Trophoblast cell (in vitro differentiated cells and primary cell): ENCODE measurements around the gene ZNF600.
"Not testable (repeated sequence)": the region's sequence is repeated elsewhere in the genome, so short reads cannot be mapped to it uniquely, and the experiment has no call there.

Source experiments
- DNase-seq, 2 donors: peaks; one replicate each; pipeline ENCODE4 v3.0.0-alpha.2; 2016
- H2AFZ ChIP-seq: 2 replicates; pipeline ENCODE4 v1.6.1; 2013; ENCODE audit warnings: low read length, moderate library complexity, mild to moderate bottlenecking; ENCODE audit not compliant: insufficient read depth, poor library complexity
- H2AK5ac ChIP-seq: 2 replicates; pipeline ENCODE4 v1.6.1; 2013; ENCODE audit warnings: mild to moderate bottlenecking, low read length
- H2BK120ac ChIP-seq: 2 replicates; pipeline ENCODE4 v1.6.1; 2013; ENCODE audit warnings: low read length, mild to moderate bottlenecking, moderate library complexity; ENCODE audit not compliant: insufficient read depth, poor library complexity
- H2BK12ac ChIP-seq: 2 replicates; pipeline ENCODE4 v1.6.1; 2013; ENCODE audit warnings: mild to moderate bottlenecking, low read length, moderate library complexity
- H2BK5ac ChIP-seq: 2 replicates; pipeline ENCODE4 v1.6.1; 2013; ENCODE audit warnings: low read length, low read depth, moderate library complexity, mild to moderate bottlenecking; ENCODE audit not compliant: poor library complexity
- H3K14ac ChIP-seq: 2 replicates; pipeline ENCODE4 v1.6.1; 2013; ENCODE audit warnings: mild to moderate bottlenecking, low read length
- H3K18ac ChIP-seq: 2 replicates; pipeline ENCODE4 v1.6.1; 2013; ENCODE audit warnings: mild to moderate bottlenecking, low read length
- H3K23ac ChIP-seq: 2 replicates; pipeline ENCODE4 v1.6.1; 2013; ENCODE audit warnings: low read length
- H3K27ac ChIP-seq: 2 replicates; pipeline ENCODE4 v1.5.1; 2013; ENCODE audit warnings: low read depth, mild to moderate bottlenecking, inconsistent platforms, low read length, moderate library complexity
- H3K27me3 ChIP-seq: 2 replicates; pipeline ENCODE4 v1.6.1; 2013; ENCODE audit warnings: inconsistent platforms, mild to moderate bottlenecking, low read length, moderate library complexity; ENCODE audit not compliant: insufficient read depth
- H3K36me3 ChIP-seq, 2 experiments: 1 replicate in 1 of 2; 2 replicates in 1 of 2; pipeline ENCODE4 v1.6.1; 2013; ENCODE audit warnings: low read length in 2 of 2, mild to moderate bottlenecking in 2 of 2, moderate library complexity in 1 of 2; ENCODE audit not compliant: insufficient read depth in 2 of 2, control insufficient read depth in 1 of 2
- H3K4ac ChIP-seq: 2 replicates; pipeline ENCODE4 v1.6.1; 2013; ENCODE audit warnings: low read depth, mild to moderate bottlenecking, low read length, moderate library complexity
- H3K4me1 ChIP-seq, 2 experiments: 1 replicate in 1 of 2; 2 replicates in 1 of 2; pipeline ENCODE4 v1.6.1; 2013; ENCODE audit warnings: low read length in 2 of 2, mild to moderate bottlenecking in 2 of 2, moderate library complexity in 1 of 2; ENCODE audit not compliant: insufficient read depth in 2 of 2, control insufficient read depth in 1 of 2
- H3K4me2 ChIP-seq: 2 replicates; pipeline ENCODE4 v1.6.1; 2013; ENCODE audit warnings: inconsistent platforms, mild to moderate bottlenecking, low read length, moderate library complexity
- H3K4me3 ChIP-seq: 2 replicates; pipeline ENCODE4 v1.5.1; 2013; ENCODE audit warnings: mild to moderate bottlenecking, low read depth, low read length, inconsistent platforms
- H3K79me1 ChIP-seq: one replicate; pipeline ENCODE4 v1.6.1; 2013; ENCODE audit warnings: low read length
- H3K79me2 ChIP-seq: 2 replicates; pipeline ENCODE4 v1.6.1; 2013; ENCODE audit warnings: low read length, mild to moderate bottlenecking; ENCODE audit not compliant: control insufficient read depth, insufficient read depth, poor library complexity
- H3K9ac ChIP-seq: 2 replicates; pipeline ENCODE4 v1.6.1; 2013; ENCODE audit warnings: mild to moderate bottlenecking, low read length
- H3K9me3 ChIP-seq: 2 replicates; pipeline ENCODE4 v1.6.1; 2013; ENCODE audit warnings: low read depth, mild to moderate bottlenecking, control low read depth, inconsistent platforms, low read length; ENCODE audit not compliant: insufficient read depth
- H4K12ac ChIP-seq: 2 replicates; pipeline ENCODE4 v1.6.1; 2013; ENCODE audit warnings: low read depth, mild to moderate bottlenecking, low read length, moderate library complexity
- H4K8ac ChIP-seq: 2 replicates; pipeline ENCODE4 v1.6.1; 2013; ENCODE audit warnings: low read depth, mild to moderate bottlenecking, low read length, moderate library complexity
- H4K91ac ChIP-seq: one replicate; pipeline ENCODE4 v1.6.1; 2013; ENCODE audit warnings: low read depth, mild to moderate bottlenecking, low read length, moderate library complexity
- WGBS: extraction: QIAGEN DNeasy Blood & Tissue Kit; methylation state at CpG from one replicate; pipeline ENCODE4 v1.1.7; 2013; ENCODE audit warnings: missing lambda C conversion rate; ENCODE audit not compliant: insufficient read length, insufficient coverage; ENCODE audit errors: extremely low coverage; 5-methylcytosine and 5-hydroxymethylcytosine counted together

The ZNF600 gene

GRCh38 chr19:52809801-52810200 lies 23.2 kb upstream of the ZNF600 start:
- Histone ChIP-seq H3K9me3 (peaks cover 8% of the 10 kb centered on the region), H3K79me1 (no peaks in the 10 kb centered on the region)

GRCh38 chr19:52799950-52800640 lies 13.5 kb upstream of the ZNF600 start:
- H2BK120ac ChIP-seq, H3K79me1 ChIP-seq, H3K79me2 ChIP-seq, DNase-seq, H4K91ac ChIP-seq, H3K27me3 ChIP-seq, H2AK5ac ChIP-seq, H3K4ac ChIP-seq, H3K14ac ChIP-seq, H2BK5ac ChIP-seq, H2BK12ac ChIP-seq, H3K23ac ChIP-seq, H3K4me1 ChIP-seq, H2AFZ ChIP-seq, H4K8ac ChIP-seq, H3K18ac ChIP-seq, H4K12ac ChIP-seq, H3K4me3 ChIP-seq, H3K27ac ChIP-seq, H3K4me2 ChIP-seq, H3K9ac ChIP-seq: not testable (repeated sequence)
- WGBS: no CpG with 5 or more reads among the region's 9 CpGs
- Histone ChIP-seq H3K36me3 (peaks cover 28 to 48% of the 10 kb centered on the region in 2 experiments), H3K9me3 (peaks cover 17% of the 10 kb centered on the region)

More at GRCh38 chr19:52809801-52810200, 23.2 kb upstream of the ZNF600 start:
- no CpG with 5 or more reads among the region's 32 CpGs for WGBS
- H3K79me2 ChIP-seq: no peaks in the 10 kb centered on the region
- H3K23ac ChIP-seq: no peak overlapping the region
- H2BK5ac ChIP-seq: no peak overlapping the region
- no peak overlapping the region for H3K18ac ChIP-seq
- no peak for DNase-seq
- H3K9ac ChIP-seq: no peak overlapping the region
- H2AFZ ChIP-seq: no peak overlapping the region
- H4K8ac ChIP-seq: no peak overlapping the region
- no peaks in the 10 kb centered on the region for H3K27me3 ChIP-seq
- H3K14ac ChIP-seq: no peak overlapping the region
- H2AK5ac ChIP-seq: no peak overlapping the region
- no peak overlapping the region for H3K4ac ChIP-seq
- H3K4me2 ChIP-seq: no peak overlapping the region
- H4K12ac ChIP-seq: no peak overlapping the region
- H3K36me3 ChIP-seq: peaks cover 35 to 40% of the 10 kb centered on the region in 2 experiments
- H2BK12ac ChIP-seq: no peak overlapping the region
- H2BK120ac ChIP-seq: no peak overlapping the region
- H4K91ac ChIP-seq: no peak overlapping the region
- H3K27ac ChIP-seq: no peak overlapping the region
- H3K4me3 ChIP-seq: no peak overlapping the region
- no peaks in the 10 kb centered on the region for H3K4me1 ChIP-seq

GRCh38 chr19:52789440-52789839 lies 2.8 kb upstream of the ZNF600 start:
- Histone ChIP-seq H2BK5ac (no peak overlapping the region), H4K8ac (no peak overlapping the region), H2AFZ (no peak overlapping the region), H3K4ac (no peak overlapping the region), H3K9ac (no peak overlapping the region), H3K27ac (no peak overlapping the region), H4K12ac (no peak overlapping the region), H4K91ac (no peak overlapping the region), H3K4me2 (no peak overlapping the region), H3K18ac (no peak overlapping the region), H3K36me3 (peaks cover 0 to 2% of the 10 kb centered on the region in 2 experiments), H3K4me1 (peaks cover 5 to 6% of the 10 kb centered on the region in 2 experiments), H3K4me3 (no peak overlapping the region), H3K79me2 (peaks cover 6% of the 10 kb centered on the region), H3K14ac (no peak overlapping the region), H3K23ac (no peak overlapping the region), H3K27me3 (no peaks in the 10 kb centered on the region), H2AK5ac (no peak overlapping the region), H3K79me1 (peaks cover 2% of the 10 kb centered on the region), H3K9me3 (peaks cover 2% of the 10 kb centered on the region), H2BK12ac (no peak overlapping the region), H2BK120ac (no peak overlapping the region)
- WGBS: no CpG with 5 or more reads among the region's 6 CpGs
- DNase-seq: peak; percentile 50 to 69

GRCh38 chr19:52786078-52786463 lies 520 bp downstream of the ZNF600 start:
- H4K91ac ChIP-seq: peak overlapping the region; percentile 11
- no peak overlapping the region for H2BK5ac ChIP-seq
- peak overlapping the region; percentile 31 for H3K18ac ChIP-seq
- WGBS: no CpG with 5 or more reads among the region's 23 CpGs
- H2AK5ac ChIP-seq: no peak overlapping the region
- H3K36me3 ChIP-seq: peaks cover 5% of the 10 kb centered on the region in 2 experiments
- H3K79me2 ChIP-seq: peaks cover 6% of the 10 kb centered on the region
- peak overlapping the region; percentile 68 for H4K8ac ChIP-seq
- peak overlapping the region; percentile 72 for H3K4me2 ChIP-seq
- peak overlapping the region; percentile 89 for H3K9ac ChIP-seq
- H3K14ac ChIP-seq: peak overlapping the region; percentile 50
- H2AFZ ChIP-seq: peak overlapping the region; percentile 80
- no peak overlapping the region for H3K23ac ChIP-seq
- peak overlapping the region; percentile 77 for H3K4ac ChIP-seq
- H3K27ac ChIP-seq: no peak overlapping the region
- no peaks in the 10 kb centered on the region for H3K9me3 ChIP-seq
- H3K4me1 ChIP-seq: peaks cover 5 to 6% of the 10 kb centered on the region in 2 experiments
- peak overlapping the region; percentile 3 for H4K12ac ChIP-seq
- peak in 1 of 2 donors; percentile 46 for DNase-seq
- H3K4me3 ChIP-seq: peak overlapping the region; percentile 79
- H3K27me3 ChIP-seq: no peaks in the 10 kb centered on the region
- H2BK120ac ChIP-seq: no peak overlapping the region
- H3K79me1 ChIP-seq: peaks cover 2% of the 10 kb centered on the region
- H2BK12ac ChIP-seq: no peak overlapping the region
